SHP77 (cell line): Measurements from ENCODE around the gene NOS3.

Experiments used
- DNase-seq, 2 experiments: peaks; one replicate each; lab custom pipeline; 2025; lab: John Stamatoyannopoulos, UW

The NOS3 gene

DNA sequence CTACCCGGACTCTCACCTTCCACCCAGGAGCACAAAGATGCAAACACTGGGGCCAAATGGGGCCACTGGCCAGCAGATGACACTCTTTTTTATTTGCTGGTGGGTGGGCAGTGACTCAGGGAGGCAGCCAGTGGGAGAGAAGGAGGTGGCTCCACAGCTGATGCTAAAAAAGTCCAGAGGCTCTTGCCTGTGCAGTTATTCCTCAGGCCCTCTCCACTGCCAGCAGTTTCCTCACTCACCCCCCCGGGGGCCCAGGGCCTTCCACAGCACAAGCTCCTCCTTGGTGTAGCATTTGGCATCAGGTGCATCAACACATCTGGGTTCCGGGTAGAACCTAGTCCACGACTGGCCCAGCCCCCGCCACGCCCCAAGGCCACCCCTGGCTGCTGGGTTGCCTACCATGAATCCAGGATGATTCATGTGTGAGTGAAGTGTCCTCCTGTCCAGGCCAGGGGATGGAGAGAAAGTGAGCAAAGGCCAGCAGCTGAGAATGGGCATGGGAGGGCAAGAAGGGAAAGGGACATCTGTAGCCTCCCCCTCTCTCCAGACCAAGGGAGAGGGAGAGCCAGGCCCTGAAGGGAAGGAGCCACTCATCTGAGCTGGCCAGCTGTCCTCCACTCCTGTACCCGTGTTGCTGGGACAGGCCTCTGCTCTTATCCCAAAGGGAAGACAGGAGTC is 11.0 kb upstream of the NOS3 start:
- DNase-seq: no peak

- no peak for DNase-seq
Measured at GRCh38 chr7:150980663-150981062, 10.2 kb upstream of the NOS3 start.

- no peak for DNase-seq
Measured at GRCh38 chr7:150981644-150982043, 9.2 kb upstream of the NOS3 start.

DNA sequence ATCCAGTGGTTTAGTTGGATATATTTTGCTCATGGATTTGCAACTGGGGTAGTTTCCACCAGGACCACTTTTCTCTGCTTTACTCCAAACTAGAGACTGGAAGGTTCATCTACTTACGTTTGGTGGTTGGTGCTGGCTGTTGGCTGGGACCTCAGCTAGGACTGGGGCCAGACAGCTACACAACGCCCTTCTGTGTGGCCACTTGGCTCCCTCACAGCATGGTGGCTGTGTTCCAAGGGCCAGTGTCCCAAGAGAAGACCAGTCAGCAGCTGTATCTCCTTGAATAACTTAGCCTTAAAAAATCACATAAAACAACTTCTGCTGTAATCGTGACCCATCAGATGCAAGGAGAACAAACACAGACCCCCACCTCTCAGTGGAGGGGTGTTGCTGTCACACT is 8.5 kb upstream of the NOS3 start:
- no peak for DNase-seq

- DNase-seq: no peak
Measured at GRCh38 chr7:150983893-150984368, 6.9 kb upstream of the NOS3 start.

- DNase-seq: peak; percentile 72 to 77
Measured at GRCh38 chr7:150986099-150986512, 4.7 kb upstream of the NOS3 start.

DNA sequence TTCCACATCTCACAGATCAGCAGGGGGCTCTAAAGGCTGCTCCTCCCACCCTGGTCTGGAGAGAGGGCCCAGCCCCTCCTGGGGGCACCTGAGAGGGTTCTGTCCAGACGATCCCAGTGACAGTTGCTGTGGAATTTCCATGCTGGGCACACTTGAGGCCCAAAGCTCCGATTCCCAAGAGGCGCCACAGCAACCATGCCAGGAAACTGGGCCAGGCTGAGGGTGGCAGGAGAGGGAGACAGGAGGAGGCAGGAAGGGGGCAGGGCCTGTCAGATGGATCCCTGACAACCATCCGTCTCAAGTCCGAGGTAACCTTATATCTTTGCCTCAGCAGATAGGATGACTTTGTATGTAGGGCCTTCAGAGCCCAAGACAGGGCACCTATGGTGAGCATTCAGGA is 4.3 kb upstream of the NOS3 start:
- DNase-seq: no peak

DNA sequence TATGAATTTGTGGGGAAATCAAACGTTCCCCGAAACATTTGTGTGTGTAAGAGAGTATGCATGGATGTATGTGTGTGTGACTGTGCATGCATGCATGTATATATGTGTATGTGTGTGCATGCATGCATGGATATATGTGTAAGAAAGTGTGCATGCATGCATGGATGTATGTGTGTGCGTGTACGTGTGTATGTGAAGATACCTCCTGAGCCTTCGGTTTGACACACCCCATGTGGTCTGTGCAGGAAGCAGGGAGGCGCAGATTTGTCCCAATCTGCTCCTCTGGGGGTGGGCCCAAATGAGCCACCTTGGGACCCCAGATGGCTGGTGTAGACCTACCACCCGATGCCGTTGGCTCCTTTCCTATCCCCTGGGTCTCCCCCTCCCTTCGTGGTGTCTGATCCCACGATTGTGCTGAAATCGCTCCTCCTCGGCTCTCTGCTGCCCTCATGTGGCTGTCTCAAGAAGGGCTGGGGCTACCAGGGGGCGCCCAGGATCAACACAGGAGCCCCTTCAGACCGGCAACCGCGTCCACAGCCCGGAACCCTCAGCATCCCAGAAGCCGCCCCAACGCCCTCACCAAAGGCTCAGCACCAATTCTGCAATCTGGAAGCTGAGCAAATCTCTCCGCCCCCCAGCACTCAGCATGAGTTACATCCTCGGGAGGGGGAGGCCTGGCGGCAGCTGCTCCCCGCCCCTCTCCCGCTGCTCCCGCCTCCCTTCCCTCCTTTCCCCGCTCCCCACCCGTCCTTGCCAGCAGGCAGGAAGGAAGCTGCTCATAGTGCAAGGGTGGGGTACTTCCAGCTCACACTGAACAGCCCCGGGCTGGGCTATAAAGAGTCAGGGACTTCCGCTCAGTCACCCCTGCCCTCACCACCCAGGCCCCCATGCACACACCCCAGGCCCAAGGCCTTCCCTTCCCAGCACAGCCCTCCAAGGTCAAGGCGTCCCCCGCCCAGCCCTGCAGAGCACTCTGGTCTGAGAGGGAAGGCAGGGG is 2.3 kb upstream of the NOS3 start:
- peak; percentile 50 to 52 for DNase-seq

- no peak for DNase-seq
Measured at GRCh38 chr7:150989456-150989855, 1.4 kb upstream of the NOS3 start.

DNA sequence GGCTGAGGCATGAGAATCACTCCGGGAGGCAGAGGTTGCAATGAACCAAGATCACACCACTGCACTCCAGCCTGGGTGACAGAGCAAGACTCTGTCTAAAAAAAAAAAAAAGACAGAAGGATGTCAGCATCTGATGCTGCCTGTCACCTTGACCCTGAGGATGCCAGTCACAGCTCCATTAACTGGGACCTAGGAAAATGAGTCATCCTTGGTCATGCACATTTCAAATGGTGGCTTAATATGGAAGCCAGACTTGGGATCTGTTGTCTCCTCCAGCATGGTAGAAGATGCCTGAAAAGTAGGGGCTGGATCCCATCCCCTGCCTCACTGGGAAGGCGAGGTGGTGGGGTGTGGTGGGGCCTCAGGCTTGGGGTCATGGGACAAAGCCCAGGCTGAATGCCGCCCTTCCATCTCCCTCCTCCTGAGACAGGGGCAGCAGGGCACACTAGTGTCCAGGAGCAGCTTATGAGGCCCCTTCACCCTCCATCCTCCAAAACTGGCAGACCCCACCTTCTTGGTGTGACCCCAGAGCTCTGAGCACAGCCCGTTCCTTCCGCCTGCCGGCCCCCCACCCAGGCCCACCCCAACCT is 1.3 kb downstream of the NOS3 start:
- no peak for DNase-seq

GRCh38 chr7:150992833-150993302 is 2.1 kb downstream of the NOS3 start:
- DNase-seq: peak; percentile 19 to 33

GRCh38 chr7:150993511-150993910 is 2.7 kb downstream of the NOS3 start:
- no peak for DNase-seq

GRCh38 chr7:150994141-150994837 is 3.5 kb downstream of the NOS3 start:
- DNase-seq: no peak

DNA sequence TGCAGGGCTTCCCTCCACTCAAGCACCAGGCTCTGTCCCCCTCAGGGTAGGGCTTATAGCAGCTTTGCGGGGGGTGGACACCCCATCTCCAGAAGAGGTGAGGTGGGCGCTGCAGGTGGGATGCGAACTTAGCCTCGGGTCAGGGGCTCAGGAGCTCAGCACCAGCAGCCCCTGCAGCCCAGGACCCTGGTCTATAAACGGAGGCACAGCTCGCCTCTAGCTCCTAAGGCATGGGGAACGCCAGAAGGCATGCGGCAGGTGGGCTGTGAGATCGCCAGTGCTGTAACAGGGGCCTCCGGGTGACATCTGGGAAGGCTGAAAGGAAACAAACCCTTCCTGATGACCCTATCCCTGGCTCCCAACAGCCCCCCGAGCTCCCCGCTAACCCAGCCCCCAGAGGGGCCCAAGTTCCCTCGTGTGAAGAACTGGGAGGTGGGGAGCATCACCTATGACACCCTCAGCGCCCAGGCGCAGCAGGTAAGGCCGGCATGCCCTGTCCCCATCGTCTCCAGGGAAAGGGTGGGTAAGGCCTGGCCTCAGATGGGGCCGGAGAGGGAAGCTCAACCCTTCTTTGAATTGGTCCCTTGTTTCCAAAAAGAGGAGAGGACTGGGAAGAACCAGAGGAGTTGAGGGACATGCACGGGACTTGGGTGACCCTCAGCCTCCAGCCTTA is 4.2 kb downstream of the NOS3 start:
- DNase-seq: no peak

- DNase-seq: no peak
Measured at GRCh38 chr7:150996376-150997074, 5.7 kb downstream of the NOS3 start.

DNA sequence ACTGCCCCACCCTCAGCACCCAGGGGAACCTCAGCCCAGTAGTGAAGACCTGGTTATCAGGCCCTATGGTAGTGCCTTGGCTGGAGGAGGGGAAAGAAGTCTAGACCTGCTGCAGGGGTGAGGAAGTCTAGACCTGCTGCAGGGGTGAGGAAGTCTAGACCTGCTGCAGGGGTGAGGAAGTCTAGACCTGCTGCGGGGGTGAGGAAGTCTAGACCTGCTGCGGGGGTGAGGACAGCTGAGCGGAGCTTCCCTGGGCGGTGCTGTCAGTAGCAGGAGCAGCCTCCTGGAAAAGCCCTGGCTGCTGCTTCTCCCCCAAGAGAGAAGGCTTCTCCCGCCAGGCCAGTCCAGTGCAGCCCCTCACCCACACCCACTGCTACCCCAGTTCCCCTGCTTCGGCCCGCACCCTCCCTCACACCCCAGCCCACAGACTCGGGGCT is 6.3 kb downstream of the NOS3 start:
- no peak for DNase-seq

DNA sequence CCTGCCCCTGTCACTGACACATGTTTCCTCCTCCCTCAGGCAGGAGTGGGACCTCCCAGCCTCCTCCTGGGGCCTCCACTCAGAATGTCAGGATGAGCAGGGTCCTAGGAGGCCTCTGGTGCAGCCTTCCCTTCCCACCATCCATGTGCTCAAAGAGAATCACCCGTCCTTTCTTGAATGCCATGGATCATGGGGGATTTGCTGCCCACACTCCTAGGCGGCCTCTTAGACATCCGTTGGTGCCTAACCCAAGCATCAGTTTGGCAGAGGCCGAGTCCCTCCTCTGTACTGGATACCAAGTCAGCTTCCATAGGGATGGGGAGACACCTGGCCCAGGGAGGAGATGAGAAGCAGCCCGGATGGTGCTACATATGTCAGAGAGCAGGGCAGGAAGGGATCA is 7.0 kb downstream of the NOS3 start:
- no peak for DNase-seq

DNA sequence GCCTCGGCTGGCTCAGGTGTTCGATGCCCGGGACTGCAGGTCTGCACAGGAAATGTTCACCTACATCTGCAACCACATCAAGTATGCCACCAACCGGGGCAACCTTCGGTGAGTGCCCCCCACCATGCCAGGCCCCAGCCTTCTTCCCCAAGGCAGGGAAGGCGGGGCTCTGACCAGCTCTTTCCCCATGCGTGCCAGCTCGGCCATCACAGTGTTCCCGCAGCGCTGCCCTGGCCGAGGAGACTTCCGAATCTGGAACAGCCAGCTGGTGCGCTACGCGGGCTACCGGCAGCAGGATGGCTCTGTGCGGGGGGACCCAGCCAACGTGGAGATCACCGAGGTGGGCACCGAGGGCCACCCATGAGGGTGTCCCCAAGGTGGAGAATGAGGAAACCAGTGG is 7.5 kb downstream of the NOS3 start:
- no peak for DNase-seq

GRCh38 chr7:150999001-150999400 is 8.2 kb downstream of the NOS3 start:
- no peak for DNase-seq

DNA sequence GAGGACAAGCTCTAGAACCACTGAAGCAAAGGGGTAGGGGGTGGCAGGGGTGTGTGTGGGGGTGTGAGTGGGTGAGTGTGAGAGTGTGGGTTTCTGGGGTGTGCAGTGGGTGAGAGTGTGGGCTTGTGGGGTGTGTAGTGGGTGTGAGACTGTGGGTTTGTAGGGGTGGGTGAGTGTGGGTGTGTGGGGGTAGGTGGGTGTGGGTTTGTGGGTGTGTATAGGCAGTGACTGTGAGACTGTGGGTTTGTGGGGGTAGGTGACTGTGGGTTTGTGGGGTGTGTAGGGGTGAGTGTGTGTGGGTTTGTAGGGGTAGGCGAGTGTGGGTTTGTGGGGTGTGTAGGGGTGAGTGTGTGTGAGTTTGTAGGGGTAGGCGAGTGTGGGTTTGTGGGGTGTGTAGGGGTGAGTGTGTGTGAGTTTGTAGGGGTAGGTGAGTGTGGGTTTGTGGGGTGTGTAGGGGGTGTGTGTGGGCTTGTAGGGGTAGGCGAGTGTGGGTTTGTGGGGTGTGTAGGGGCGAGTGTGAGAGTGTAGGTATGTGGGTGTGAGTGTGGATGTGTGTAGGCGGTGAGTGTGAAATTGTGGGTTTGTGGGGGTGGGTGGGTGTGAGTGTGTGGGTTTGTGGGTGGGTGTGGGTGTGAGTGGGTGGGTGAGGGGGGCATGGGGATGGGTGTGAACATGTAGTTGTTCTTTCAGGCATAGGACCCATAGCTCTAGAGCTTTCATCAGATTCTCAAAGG is 8.8 kb downstream of the NOS3 start:
- no peak for DNase-seq
